Lung (tissue), 12 donors: ENCODE results near the gene MUC4. TPM values are rescaled to one million over a fixed set of nuclear protein-coding genes. Genes with fewer than 3 reads are reported as not detected.
"Not testable (repeated sequence)": the region's sequence is repeated elsewhere in the genome, so short reads cannot be mapped to it uniquely, and the experiment has no call there.

Source experiments
- ATAC-seq: fragments of 200-7000 bp; cut with Tn5 transposase; one replicate; pipeline ENCODE4 v1.9.1; 2020; ENCODE audit warnings: moderate number of reproducible peaks; ENCODE audit not compliant: insufficient read depth, low FRiP score
- DNase-seq, 3 donors: peaks; one replicate each; pipeline ENCODE4 v3.0.0-alpha.2; 2013 to 2017
- H3K27ac ChIP-seq, 2 donors: one replicate each; pipeline ENCODE4 v1.5.1; 2013; ENCODE audit warnings: mild to moderate bottlenecking in 2 of 2, moderate library complexity in 2 of 2, control low read depth in 1 of 2, inconsistent platforms in 1 of 2, low read depth in 1 of 2, low read length in 1 of 2
- H3K27me3 ChIP-seq, 3 donors: one replicate each; pipeline ENCODE4 v1.5.1; 2013; ENCODE audit warnings: low read length in 2 of 3; ENCODE audit not compliant: control insufficient read depth in 3 of 3, insufficient read depth in 3 of 3
- H3K36me3 ChIP-seq, 4 donors: one replicate each; pipeline ENCODE4 v1.5.1; 2013; ENCODE audit warnings: low read length in 4 of 4, mild to moderate bottlenecking in 1 of 4, moderate library complexity in 1 of 4; ENCODE audit not compliant: control insufficient read depth in 4 of 4, insufficient read depth in 4 of 4
- H3K4me1 ChIP-seq, 5 donors: one replicate each; pipeline ENCODE4 v1.5.1; 2013; ENCODE audit warnings: low read length in 5 of 5, mild to moderate bottlenecking in 2 of 5, moderate library complexity in 1 of 5; ENCODE audit not compliant: control insufficient read depth in 5 of 5, insufficient read depth in 5 of 5
- H3K4me3 ChIP-seq: one replicate; pipeline ENCODE4 v1.5.1; 2013; ENCODE audit warnings: mild to moderate bottlenecking, control low read depth, moderate library complexity
- H3K9ac ChIP-seq, 2 donors: one replicate each; pipeline ENCODE4 v1.5.1; 2013; ENCODE audit warnings: low read length in 2 of 2, control low read depth in 1 of 2; ENCODE audit not compliant: insufficient read depth in 1 of 2
- H3K9me3 ChIP-seq, 4 donors: one replicate each; pipeline ENCODE4 v1.5.1; 2013; ENCODE audit warnings: low read length in 3 of 4, mild to moderate bottlenecking in 1 of 4, moderate library complexity in 1 of 4; ENCODE audit not compliant: control insufficient read depth in 4 of 4, insufficient read depth in 3 of 4
- WGBS, 2 donors: extraction: QIAGEN DNeasy Blood & Tissue Kit; methylation state at CpG; one replicate each; pipeline ENCODE4 v1.1.7; 2013; 5-methylcytosine and 5-hydroxymethylcytosine counted together
- polyA plus RNA-seq, 2 donors: library from polyadenylated mRNA; stranded (reverse); fragments of 200-250 nt; gene quantifications; one replicate each; pipeline ENCODE4 v1.2.1, GENCODE V29; 2013
- total RNA-seq, 2 donors: library from RNA; depleted of rRNA in 1 of 2; stranded (reverse); fragments of >200 nt in 1 of 2; gene quantifications; one replicate each; pipeline ENCODE4 v1.2.1, GENCODE V29; 2014 to 2021
- TF ChIP-seq, protein P1 (sequence below): IDR thresholded peaks from 2 replicates; pipeline ENCODE4 v1.5.1; 2012; ENCODE audit warnings: mild to moderate bottlenecking; ENCODE audit errors: control extremely low read depth, extremely low read depth
- donor health status: control.
- donor health status: control.
- donor health status: Bipolar disorder and iron deficiency.
- donor health status: healthy.
- donor health status: DM: yes; HTN: yes; CAD: no.

The MUC4 gene
- total and polyA plus RNA-seq, 4 donors = 10.0 to 56.0 (median 21.9) TPM

DNA sequence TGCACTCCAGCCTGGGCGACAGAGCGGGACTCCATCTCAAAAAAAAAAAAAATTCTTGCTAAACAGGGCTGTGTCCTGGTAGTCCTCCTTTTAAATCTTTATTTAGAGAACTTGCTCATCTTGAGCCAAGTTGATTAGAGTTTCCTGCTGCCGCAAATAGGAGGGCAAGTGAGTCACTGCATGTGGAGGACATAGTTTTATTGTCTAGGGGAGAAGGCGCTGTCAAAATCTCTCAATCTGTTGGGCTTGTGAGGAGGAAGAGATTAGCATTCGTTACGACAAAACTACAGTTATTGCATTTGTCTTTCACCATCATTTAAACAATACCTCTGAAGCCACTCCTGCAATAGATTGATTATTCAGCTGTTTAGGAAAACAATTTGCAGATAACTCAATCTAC, 11.5 kb downstream of the MUC4 start:
- H3K4me1 ChIP-seq = peaks cover 0 to 12% (median 7%) of the 10 kb centered on the region in 5 donors
- H3K36me3 ChIP-seq = no peaks in the 10 kb centered on the region
- TF ChIP-seq, protein P1, sequence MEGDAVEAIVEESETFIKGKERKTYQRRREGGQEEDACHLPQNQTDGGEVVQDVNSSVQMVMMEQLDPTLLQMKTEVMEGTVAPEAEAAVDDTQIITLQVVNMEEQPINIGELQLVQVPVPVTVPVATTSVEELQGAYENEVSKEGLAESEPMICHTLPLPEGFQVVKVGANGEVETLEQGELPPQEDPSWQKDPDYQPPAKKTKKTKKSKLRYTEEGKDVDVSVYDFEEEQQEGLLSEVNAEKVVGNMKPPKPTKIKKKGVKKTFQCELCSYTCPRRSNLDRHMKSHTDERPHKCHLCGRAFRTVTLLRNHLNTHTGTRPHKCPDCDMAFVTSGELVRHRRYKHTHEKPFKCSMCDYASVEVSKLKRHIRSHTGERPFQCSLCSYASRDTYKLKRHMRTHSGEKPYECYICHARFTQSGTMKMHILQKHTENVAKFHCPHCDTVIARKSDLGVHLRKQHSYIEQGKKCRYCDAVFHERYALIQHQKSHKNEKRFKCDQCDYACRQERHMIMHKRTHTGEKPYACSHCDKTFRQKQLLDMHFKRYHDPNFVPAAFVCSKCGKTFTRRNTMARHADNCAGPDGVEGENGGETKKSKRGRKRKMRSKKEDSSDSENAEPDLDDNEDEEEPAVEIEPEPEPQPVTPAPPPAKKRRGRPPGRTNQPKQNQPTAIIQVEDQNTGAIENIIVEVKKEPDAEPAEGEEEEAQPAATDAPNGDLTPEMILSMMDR = no peak
- no peaks in the 10 kb centered on the region for H3K9me3 ChIP-seq
- H3K9ac ChIP-seq = no peak overlapping the region
- H3K4me3 ChIP-seq = no peak overlapping the region
- peaks cover 0 to 38% (median 9%) of the 10 kb centered on the region in 3 donors for H3K27me3 ChIP-seq
- DNase-seq = no peak
- 82 to 85% methylated on average over 6 of the region's 6 CpGs for WGBS, 2 donors
- no peak overlapping the region for H3K27ac ChIP-seq
- ATAC-seq = no peak

- TF ChIP-seq, protein P1 = no peak
- peaks cover 0 to 14% (median 3%) of the 10 kb centered on the region in 3 donors for H3K27me3 ChIP-seq
- H3K9me3 ChIP-seq = no peaks in the 10 kb centered on the region
- ATAC-seq (no peak), DNase-seq (no peak)
- no peaks in the 10 kb centered on the region for H3K36me3 ChIP-seq
- 96 to 97% methylated on average over 11 of the region's 11 CpGs for WGBS, 2 donors
- no peak overlapping the region for H3K9ac ChIP-seq
- H3K27ac ChIP-seq = no peak overlapping the region
- peaks cover 0 to 2% (median 0%) of the 10 kb centered on the region in 5 donors for H3K4me1 ChIP-seq
- H3K4me3 ChIP-seq = no peak overlapping the region
Observed at GRCh38 chr3:195796795-195797194, 14.9 kb downstream of the MUC4 start.

DNA sequence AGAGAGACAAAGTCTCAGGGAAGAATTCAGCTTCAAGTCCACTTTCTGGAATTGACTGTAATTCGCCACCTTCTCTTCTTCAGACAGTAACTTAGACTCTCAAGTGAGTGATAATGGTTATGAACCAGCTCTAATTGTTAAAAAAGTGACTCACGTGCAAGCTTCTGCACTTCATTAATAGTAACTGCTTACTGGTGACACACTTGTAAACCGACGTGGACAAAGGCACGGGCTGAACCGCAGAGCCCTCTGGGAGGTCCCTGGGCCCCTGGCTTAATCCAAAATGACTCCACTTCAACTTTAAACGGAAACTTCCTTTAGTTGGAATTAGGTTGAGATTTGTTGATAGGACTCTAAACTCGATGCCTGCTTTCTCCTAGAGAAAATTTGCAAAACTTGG, 17.0 kb downstream of the MUC4 start:
- 52 to 76% methylated on average over 8 of the region's 8 CpGs for WGBS, 2 donors
- H3K4me1 ChIP-seq = no peaks in the 10 kb centered on the region
- H3K27me3 ChIP-seq = peaks cover 0 to 4% (median 0%) of the 10 kb centered on the region in 3 donors
- H3K36me3 ChIP-seq = no peaks in the 10 kb centered on the region
- H3K27ac ChIP-seq = no peak overlapping the region
- ATAC-seq (no peak), DNase-seq (no peak)
- H3K9ac ChIP-seq = no peak overlapping the region
- H3K9me3 ChIP-seq = no peaks in the 10 kb centered on the region
- TF ChIP-seq, protein P1 = no peak
- no peak overlapping the region for H3K4me3 ChIP-seq

- H3K27me3 ChIP-seq, H3K4me1 ChIP-seq, DNase-seq, H3K9me3 ChIP-seq, ATAC-seq, H3K9ac ChIP-seq, H3K4me3 ChIP-seq, H3K36me3 ChIP-seq, H3K27ac ChIP-seq: not testable (repeated sequence)
- WGBS, 2 donors = 78 to 80% methylated on average over 6 of the region's 6 CpGs
Observed at GRCh38 chr3:195792621-195793020, 19.1 kb downstream of the MUC4 start.
